Mucosa of stomach (tissue), 1 donor: ENCODE data around the gene DEFB131B.
"Not testable (repeated sequence)": the region's sequence is repeated elsewhere in the genome, so short reads cannot be mapped to it uniquely, and the experiment has no call there.

ENCODE experiments used
- H3K27me3 ChIP-seq: one replicate; pipeline ENCODE4 v1.7.0; 2013; ENCODE audit warnings: mild to moderate bottlenecking, low read length; ENCODE audit not compliant: control insufficient read depth, insufficient read depth
- H3K36me3 ChIP-seq: one replicate; pipeline ENCODE4 v1.7.0; 2013; ENCODE audit warnings: low read length; ENCODE audit not compliant: control insufficient read depth, insufficient read depth
- H3K4me1 ChIP-seq: one replicate; pipeline ENCODE4 v1.7.0; 2013; ENCODE audit warnings: mild to moderate bottlenecking, low read length; ENCODE audit not compliant: control insufficient read depth, insufficient read depth
- H3K4me3 ChIP-seq: one replicate; pipeline ENCODE4 v1.7.0; 2013; ENCODE audit warnings: low read length
- H3K9ac ChIP-seq: one replicate; pipeline ENCODE4 v1.7.0; 2013; ENCODE audit warnings: mild to moderate bottlenecking, low read length, moderate library complexity
- H3K9me3 ChIP-seq: one replicate; pipeline ENCODE4 v1.7.0; 2013; ENCODE audit warnings: mild to moderate bottlenecking, low read length, moderate library complexity; ENCODE audit not compliant: control insufficient read depth
- donor health status: Pancreatic carcinoma.

DEFB131B gene

GRCh38 chr11:71870661-71871060 lies 7.6 kb upstream of the DEFB131B start:
- not testable (repeated sequence) for H3K9ac ChIP-seq

DNA sequence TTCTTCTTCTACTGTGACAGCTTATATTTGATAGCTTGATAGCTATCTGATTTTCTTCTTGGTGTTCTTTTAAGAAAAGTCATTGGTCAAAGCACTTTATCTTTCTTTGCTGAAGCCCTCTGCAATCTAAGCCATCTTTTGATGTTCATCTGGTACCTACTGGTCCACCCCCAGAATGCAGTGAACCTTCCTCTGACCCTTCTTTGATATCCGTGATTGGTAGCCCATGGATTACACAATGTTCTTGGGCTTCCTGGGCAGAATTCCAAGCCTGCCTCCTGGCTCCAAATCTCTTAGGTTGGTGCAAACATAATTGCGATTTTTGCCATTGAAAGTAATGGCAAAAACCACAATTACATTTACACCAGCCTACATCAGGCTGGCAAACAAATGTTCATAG lies 2.0 kb upstream of the DEFB131B start:
- H3K36me3 ChIP-seq, H3K9ac ChIP-seq, H3K4me3 ChIP-seq, H3K27me3 ChIP-seq, H3K9me3 ChIP-seq, H3K4me1 ChIP-seq: not testable (repeated sequence)

More at GRCh38 chr11:71870661-71871060, 7.6 kb upstream of the DEFB131B start:
- not testable (repeated sequence) for H3K4me1 ChIP-seq, H3K9me3 ChIP-seq, H3K36me3 ChIP-seq, H3K27me3 ChIP-seq, H3K4me3 ChIP-seq

- H3K27me3 ChIP-seq, H3K4me1 ChIP-seq, H3K36me3 ChIP-seq, H3K9ac ChIP-seq, H3K4me3 ChIP-seq, H3K9me3 ChIP-seq: not testable (repeated sequence)
Measured at GRCh38 chr11:71885806-71886205, 7.6 kb downstream of the DEFB131B start.

DNA sequence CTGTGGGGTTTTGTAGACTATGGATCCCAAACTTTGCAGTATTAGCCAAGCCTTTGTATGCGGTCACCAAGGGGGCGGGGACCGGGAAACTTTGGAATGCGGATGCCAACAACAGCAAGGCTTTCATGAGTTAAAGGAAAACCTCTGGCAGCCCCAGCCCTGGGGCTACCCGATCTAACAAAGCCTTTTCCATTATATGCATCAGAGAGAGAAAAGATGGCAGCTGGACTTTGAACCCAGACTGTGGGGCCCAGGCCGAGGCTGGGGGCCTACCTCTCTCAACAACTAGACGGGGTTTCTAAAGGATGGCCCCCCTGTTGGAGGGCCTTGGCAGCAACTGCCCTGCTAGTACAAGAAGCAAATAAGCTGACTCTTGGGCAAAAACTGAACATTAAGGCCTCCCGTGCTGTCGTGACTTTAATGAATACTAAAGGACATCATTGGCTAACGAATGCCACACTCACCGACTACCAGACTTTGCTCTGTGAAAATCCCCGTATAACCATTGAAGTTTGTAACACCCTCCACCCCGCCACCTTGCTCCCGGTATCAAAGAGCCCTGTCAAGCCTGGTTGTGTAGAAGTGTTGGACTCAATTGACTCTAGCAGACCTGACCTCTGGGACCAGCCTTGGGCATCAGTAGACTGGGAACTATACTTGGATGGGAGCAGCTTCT lies 10.2 kb downstream of the DEFB131B start:
- H3K27me3 ChIP-seq = not testable (repeated sequence)

DNA sequence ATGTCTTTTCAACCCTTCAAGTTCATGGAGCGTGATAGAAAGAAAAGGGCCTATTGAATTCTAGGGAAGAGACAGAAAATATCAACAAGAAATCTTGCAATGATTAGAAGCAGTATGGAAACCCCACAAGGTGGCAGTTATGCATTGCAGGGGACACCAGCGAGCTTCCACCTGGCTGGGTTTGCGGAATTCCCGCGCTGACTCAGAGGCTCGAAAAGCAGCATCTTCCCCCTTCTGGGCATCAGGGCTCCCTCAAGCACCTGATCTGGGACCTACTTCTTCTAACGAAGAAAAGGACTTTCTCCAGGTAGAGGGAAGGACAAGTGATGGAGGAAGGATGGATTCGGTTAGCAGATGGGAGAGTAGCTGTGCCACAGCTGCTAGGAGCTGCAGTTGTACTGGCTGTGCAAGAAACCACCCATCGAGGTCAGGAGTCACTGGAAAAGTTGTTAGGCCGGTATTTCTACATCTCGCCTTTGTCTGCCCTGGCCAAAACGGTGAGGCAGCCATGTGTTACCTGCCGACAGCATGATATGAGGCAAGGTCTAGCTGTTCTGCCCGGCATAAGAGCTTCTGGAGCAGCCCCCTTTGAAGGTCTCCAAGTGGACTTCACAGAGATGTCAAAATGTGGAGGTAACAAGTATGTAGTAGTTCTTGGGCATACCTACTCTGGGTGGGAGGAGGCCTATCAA lies 11.1 kb downstream of the DEFB131B start:
- H3K4me1 ChIP-seq, H3K36me3 ChIP-seq, H3K4me3 ChIP-seq, H3K9ac ChIP-seq, H3K27me3 ChIP-seq, H3K9me3 ChIP-seq: not testable (repeated sequence)

More for the DNA sequence above, 10.2 kb downstream of the DEFB131B start:
- not testable (repeated sequence) for H3K9ac ChIP-seq, H3K4me1 ChIP-seq, H3K36me3 ChIP-seq, H3K4me3 ChIP-seq, H3K9me3 ChIP-seq

DNA sequence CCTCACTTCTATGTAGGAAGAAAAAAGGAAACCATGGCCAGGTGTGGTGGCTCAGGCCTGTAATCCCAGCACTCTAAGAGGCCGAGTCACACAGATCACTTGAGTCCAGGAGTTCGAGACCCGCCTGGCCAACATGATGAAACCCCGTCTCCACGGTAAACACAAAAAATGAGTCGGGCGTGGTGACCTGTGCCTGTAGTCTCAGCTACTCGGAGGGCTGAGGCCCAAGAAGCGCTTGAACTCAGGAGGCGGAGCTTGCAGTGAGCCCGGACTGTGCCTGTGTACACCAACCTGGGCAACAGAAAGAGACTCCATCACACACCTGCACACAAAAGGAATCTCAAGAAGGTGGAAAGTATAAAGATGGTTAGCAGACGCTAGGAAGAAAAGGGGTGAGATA lies 17.7 kb downstream of the DEFB131B start:
- H3K4me1 ChIP-seq = no peaks in the 10 kb centered on the region
- H3K4me3 ChIP-seq = no peak overlapping the region
- no peaks in the 10 kb centered on the region for H3K27me3 ChIP-seq
- no peaks in the 10 kb centered on the region for H3K36me3 ChIP-seq
- H3K9me3 ChIP-seq = no peaks in the 10 kb centered on the region
- no peak overlapping the region for H3K9ac ChIP-seq

DNA sequence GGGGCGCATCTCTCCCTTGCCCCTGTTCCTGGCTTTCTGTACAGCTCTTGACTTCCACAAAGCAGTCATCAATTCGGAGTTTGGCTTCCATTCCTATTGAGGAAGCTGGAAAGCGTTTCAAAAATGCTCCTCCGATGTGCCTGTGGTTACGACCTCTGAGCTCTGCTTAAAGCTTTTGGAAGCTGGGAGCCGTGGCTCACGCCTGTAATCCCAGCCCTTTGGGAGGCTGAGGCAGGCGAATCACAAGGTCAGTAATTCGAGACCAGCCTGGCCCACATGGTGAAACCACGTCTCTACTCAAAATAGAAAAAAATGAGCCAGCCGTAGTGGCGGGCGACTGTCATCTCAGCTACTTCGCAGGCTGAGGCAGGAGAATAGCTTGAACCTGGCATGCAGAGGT lies 22.9 kb downstream of the DEFB131B start:
- not testable (repeated sequence) for H3K27me3 ChIP-seq, H3K4me1 ChIP-seq, H3K4me3 ChIP-seq, H3K9ac ChIP-seq, H3K36me3 ChIP-seq, H3K9me3 ChIP-seq

- Histone ChIP-seq H3K36me3 (no peaks in the 10 kb centered on the region), H3K4me3 (no peak overlapping the region), H3K4me1 (no peaks in the 10 kb centered on the region), H3K9ac (no peak overlapping the region), H3K27me3 (no peaks in the 10 kb centered on the region), H3K9me3 (no peaks in the 10 kb centered on the region)
Measured at GRCh38 chr11:71908218-71908617, 30.0 kb downstream of the DEFB131B start.

DNA sequence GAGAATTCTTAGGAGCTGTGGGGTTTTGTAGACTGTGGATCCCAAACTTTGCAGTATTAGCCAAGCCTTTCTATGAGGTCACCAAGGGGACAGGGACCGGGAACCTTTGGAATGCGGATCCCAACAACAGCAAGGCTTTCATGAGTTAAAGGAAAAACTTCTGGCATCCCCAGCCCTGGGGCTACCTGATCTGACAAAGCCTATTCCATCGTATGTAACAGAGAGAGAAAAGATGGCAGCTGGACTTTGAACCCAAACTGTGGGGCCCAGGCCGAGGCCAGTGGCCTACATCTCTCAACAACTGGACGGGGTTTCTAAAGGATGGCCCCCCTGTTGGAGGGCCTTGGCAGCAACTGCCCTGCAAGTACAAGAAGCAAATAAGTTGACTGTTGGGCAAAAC lies 32.5 kb downstream of the DEFB131B start:
- H3K27me3 ChIP-seq = not testable (repeated sequence)

DNA sequence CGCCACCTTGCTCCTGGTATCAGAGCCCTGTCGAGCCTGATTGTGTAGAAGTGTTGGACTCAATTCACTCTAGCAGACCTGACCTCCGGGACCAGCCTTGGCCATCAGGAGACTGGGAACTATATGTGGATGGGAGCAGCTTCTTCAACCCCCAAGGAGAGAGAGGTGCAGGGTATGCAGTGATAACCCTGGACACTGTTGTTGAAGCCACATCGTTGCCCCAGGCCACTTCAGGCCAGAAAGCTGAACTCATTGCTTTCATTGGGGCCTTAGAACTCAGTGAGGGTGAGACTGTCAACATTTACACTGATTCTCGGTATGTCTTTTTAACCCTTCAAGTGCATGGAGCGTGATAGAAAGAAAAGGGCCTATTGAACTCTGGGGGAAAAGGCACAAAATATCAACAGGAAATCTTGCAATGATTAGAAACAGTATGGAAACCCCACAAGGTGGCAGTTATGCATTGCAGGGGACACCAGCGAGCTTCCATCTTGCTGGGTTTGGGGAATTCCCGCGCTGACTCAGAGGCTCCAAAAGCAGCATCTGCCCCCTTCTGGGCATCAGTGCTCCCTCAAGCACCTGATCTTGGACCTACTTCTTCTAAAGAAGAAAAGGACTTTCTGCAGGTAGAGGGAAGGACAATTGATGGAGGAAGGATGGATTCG lies 33.2 kb downstream of the DEFB131B start:
- H3K4me1 ChIP-seq, H3K36me3 ChIP-seq, H3K9ac ChIP-seq, H3K4me3 ChIP-seq, H3K9me3 ChIP-seq, H3K27me3 ChIP-seq: not testable (repeated sequence)

More for the DNA sequence above, 32.5 kb downstream of the DEFB131B start:
- H3K9me3 ChIP-seq, H3K4me1 ChIP-seq, H3K4me3 ChIP-seq, H3K9ac ChIP-seq, H3K36me3 ChIP-seq: not testable (repeated sequence)

- not testable (repeated sequence) for H3K9ac ChIP-seq, H3K4me1 ChIP-seq, H3K36me3 ChIP-seq, H3K4me3 ChIP-seq, H3K9me3 ChIP-seq, H3K27me3 ChIP-seq
Measured at GRCh38 chr11:71911986-71912340, 33.7 kb downstream of the DEFB131B start.

GRCh38 chr11:71913756-71914526 lies 35.7 kb downstream of the DEFB131B start:
- Histone ChIP-seq H3K9ac (no peak overlapping the region), H3K36me3 (no peaks in the 10 kb centered on the region), H3K4me1 (no peaks in the 10 kb centered on the region), H3K4me3 (no peak overlapping the region), H3K27me3 (no peaks in the 10 kb centered on the region), H3K9me3 (no peaks in the 10 kb centered on the region)
